Measurements from ENCODE around the gene RFTN1.

DNA sequence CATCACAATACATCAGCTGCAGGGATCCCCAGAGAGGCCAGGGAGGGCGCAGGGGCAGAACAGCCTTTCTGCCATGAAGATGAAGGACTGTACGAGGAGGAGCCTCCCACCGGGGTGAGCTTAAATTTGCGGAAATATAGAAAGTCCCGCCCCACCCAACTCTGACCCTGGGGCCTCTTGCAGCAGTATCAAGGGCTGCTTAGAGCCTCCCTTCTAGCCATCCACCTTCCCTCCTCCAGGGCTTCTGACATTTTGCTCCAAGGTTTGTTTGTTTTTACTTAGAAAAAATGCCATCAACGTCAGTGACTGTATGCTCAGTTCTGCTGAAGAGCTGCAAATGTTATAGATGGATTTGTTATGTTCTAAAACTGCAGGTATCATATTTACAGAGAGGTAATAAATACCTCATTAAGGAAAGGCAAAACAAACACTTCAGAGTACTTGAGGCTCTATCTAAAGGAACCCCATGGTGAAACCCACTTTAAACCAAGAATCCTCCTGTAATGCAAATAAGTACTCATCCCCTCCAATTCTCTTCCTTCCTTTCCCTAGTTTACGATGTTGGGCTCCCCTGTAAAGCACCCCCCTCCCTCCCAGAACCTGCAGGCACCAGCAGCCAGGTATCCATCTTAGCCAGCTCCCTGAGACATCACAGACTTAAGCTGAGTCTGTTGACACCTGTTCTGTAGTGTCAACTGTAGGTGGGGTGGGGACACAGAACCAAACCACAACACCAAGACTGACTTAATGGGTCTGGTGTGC lies 30.5 kb downstream of the RFTN1 start:
- TF ChIP-seq ELF4 (IDR thresholded peaks at IDR 0.05) (no peak), SP1 (IDR thresholded peaks at IDR 0.05) (no peak), LEF1 (IDR thresholded peaks at IDR 0.05; ENCODE audit: borderline replicate concordance) (no peak), BHLHE40 (IDR thresholded peaks at IDR 0.05; ENCODE audit: borderline replicate concordance) (no peak), FOXM1 (IDR thresholded peaks at IDR 0.05; ENCODE audit: borderline replicate concordance) (no peak), ZNF384 (IDR thresholded peaks at IDR 0.05) (peak; percentile 73; the same call in 1 of the 2 replicates), SUZ12 (IDR thresholded peaks at IDR 0.05) (no peak), L3MBTL2 (conservative IDR thresholded peaks at IDR 0.05) (no peak), HDGF (IDR thresholded peaks at IDR 0.05; ENCODE audit: borderline replicate concordance) (no peak), NFRKB (IDR thresholded peaks at IDR 0.05) (no peak)
- TF ChIP-seq, protein P1, sequence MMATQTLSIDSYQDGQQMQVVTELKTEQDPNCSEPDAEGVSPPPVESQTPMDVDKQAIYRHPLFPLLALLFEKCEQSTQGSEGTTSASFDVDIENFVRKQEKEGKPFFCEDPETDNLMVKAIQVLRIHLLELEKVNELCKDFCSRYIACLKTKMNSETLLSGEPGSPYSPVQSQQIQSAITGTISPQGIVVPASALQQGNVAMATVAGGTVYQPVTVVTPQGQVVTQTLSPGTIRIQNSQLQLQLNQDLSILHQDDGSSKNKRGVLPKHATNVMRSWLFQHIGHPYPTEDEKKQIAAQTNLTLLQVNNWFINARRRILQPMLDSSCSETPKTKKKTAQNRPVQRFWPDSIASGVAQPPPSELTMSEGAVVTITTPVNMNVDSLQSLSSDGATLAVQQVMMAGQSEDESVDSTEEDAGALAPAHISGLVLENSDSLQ (IDR thresholded peaks at IDR 0.05) = peak; percentile 81

Data from HEK293T (cell line).